Esophagus squamous epithelium (tissue), 4 donors: Measurements from ENCODE around the gene PEX6.

Experiments used
- POLR2A ChIP-seq, 4 donors: fragments of 450-650 bp; IDR thresholded peaks; one replicate each; pipeline ENCODE4 v1.6.1; 2017; ENCODE audit warnings: antibody characterized with exemption in 4 of 4, mild to moderate bottlenecking in 4 of 4, moderate library complexity in 3 of 4
- TF ChIP-seq, protein P1 (sequence below), 6 experiments: fragments of 450-650 bp in 4 of 6; fragments of 200-600 bp in 2 of 6; sonication (generic) in 2 of 6; IDR thresholded peaks; one replicate each; pipeline ENCODE4 v1.5.1; 2016 to 2019; ENCODE audit warnings: antibody characterized with exemption in 6 of 6, mild to moderate bottlenecking in 4 of 6, moderate library complexity in 4 of 6

DNA sequence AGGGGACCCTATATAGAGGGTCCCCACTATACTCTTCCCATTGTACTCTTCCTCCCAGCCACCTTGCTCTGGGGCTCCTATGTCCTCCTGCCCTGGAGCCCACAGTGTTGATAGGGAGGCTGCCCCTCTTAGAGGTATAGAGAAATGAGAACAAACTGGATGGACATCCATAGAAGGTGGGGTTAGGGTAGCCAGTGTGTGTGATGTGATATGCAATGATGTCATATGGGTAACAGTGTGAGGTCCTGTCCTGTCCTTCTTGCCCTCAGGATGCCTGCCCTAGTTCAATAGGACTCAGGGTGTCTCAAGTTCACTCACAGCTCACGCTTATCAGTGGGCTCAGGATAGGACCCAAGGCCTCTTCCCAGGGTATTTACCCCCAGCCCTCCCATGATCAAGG lies 62.7 kb downstream of the PEX6 start:
- TF ChIP-seq, protein P1, sequence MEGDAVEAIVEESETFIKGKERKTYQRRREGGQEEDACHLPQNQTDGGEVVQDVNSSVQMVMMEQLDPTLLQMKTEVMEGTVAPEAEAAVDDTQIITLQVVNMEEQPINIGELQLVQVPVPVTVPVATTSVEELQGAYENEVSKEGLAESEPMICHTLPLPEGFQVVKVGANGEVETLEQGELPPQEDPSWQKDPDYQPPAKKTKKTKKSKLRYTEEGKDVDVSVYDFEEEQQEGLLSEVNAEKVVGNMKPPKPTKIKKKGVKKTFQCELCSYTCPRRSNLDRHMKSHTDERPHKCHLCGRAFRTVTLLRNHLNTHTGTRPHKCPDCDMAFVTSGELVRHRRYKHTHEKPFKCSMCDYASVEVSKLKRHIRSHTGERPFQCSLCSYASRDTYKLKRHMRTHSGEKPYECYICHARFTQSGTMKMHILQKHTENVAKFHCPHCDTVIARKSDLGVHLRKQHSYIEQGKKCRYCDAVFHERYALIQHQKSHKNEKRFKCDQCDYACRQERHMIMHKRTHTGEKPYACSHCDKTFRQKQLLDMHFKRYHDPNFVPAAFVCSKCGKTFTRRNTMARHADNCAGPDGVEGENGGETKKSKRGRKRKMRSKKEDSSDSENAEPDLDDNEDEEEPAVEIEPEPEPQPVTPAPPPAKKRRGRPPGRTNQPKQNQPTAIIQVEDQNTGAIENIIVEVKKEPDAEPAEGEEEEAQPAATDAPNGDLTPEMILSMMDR (IDR thresholded peaks at IDR 0.05) = no peak
- no peak for TF ChIP-seq POLR2A (IDR thresholded peaks at IDR 0.05)
